ENCODE data around the gene CLDN10. TPM values are rescaled to one million over a fixed set of nuclear protein-coding genes. Genes with fewer than 3 reads are reported as not detected.

Gene CLDN10
- total RNA-seq, 1 experiment from 2014 or later = not detected

DNA sequence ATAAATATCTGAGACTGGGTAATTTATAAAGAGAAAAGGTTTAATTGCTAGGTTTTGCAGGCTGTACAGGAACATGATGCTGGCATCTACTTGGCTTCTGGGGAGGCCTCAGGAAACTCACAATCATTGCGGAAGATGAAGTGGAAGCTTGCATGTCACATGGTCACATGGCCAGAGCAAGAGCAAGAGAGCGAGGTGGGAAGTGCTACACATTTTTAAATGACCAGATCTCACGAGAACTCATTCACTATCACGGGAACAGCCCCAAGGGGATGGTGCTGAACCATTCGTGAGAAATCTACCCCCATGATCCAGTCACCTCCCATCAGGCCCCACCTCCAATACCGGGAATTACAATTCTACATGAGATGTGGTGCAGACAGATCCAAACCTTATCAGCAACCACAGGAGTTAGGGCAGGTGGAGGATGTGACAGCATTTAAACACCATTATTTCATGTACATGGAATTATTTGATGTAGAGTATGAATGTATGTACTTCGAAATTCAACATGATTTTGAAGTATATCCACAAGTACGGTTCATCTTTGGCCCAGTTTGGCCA lies 10.5 kb upstream of the CLDN10 start:
- TF ChIP-seq, protein P1, sequence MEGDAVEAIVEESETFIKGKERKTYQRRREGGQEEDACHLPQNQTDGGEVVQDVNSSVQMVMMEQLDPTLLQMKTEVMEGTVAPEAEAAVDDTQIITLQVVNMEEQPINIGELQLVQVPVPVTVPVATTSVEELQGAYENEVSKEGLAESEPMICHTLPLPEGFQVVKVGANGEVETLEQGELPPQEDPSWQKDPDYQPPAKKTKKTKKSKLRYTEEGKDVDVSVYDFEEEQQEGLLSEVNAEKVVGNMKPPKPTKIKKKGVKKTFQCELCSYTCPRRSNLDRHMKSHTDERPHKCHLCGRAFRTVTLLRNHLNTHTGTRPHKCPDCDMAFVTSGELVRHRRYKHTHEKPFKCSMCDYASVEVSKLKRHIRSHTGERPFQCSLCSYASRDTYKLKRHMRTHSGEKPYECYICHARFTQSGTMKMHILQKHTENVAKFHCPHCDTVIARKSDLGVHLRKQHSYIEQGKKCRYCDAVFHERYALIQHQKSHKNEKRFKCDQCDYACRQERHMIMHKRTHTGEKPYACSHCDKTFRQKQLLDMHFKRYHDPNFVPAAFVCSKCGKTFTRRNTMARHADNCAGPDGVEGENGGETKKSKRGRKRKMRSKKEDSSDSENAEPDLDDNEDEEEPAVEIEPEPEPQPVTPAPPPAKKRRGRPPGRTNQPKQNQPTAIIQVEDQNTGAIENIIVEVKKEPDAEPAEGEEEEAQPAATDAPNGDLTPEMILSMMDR (conservative IDR thresholded peaks at IDR 0.05) = no peak
- no peak for TF ChIP-seq EZH2 (IDR thresholded peaks at IDR 0.05; ENCODE audit: low read depth)
- Histone ChIP-seq H3K36me3 (ENCODE audit: low read depth) (no peaks in the 10 kb centered on the region), H4K20me1 (ENCODE audit: insufficient read depth) (no peaks in the 10 kb centered on the region), H3K4me2 (no peak overlapping the region), H3K9me2 (ENCODE audit: insufficient read depth) (no peaks in the 10 kb centered on the region), H3K4me1 (replicated peaks; ENCODE audit: insufficient read depth) (0 out of 2 replicates have a peak, but pooled peaks cover 2% of the 10 kb centered on the region), H3K27ac (no peak overlapping the region), H2AFZ (no peak overlapping the region), H3K4me3 (no peak overlapping the region), H3K9me3 (ENCODE audit: insufficient read depth, low read depth) (no peaks in the 10 kb centered on the region), H3K27me3 (ENCODE audit: insufficient read depth, low read depth) (no peaks in the 10 kb centered on the region), H3K79me2 (ENCODE audit: low read depth) (no peaks in the 10 kb centered on the region), H3F3A (ENCODE audit: insufficient read depth, low read depth) (no peaks in the 10 kb centered on the region)
- intact Hi-C loops (cut with micrococcal nuclease; ENCODE audit: unreplicated experiment) = no loop called here
- ChIA-PET CTCF (no interaction called here), POLR2A (ENCODE audit: unreplicated experiment) (no interaction called here)
- no peak for DNase-seq
- BruUV-seq (replicated peaks) = no TSS peak

DNA sequence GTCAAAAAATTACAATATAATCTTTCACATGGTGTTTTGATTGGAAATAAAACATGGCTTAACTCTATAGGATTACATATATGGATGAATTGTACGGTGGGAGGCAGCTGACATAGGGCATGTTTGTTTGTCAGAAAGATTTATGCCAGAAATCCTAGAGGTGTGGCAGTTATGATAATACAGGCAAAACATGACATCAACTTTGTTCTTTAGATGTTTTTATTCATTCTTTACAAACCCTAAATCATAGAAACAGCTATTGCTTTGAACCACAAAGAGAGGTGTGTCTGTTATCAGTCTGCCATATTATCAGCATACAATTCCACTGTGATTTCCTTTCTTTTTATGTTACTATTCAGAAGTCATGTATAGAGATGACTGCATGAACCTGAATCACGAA lies 8.2 kb upstream of the CLDN10 start:
- POLR2A ChIA-PET (ENCODE audit: unreplicated experiment) = no interaction called here
- Histone ChIP-seq H3K27ac (no peak overlapping the region), H3K4me2 (no peak overlapping the region), H3K9me3 (ENCODE audit: insufficient read depth, low read depth) (no peaks in the 10 kb centered on the region; the same call in 1 of the 2 replicates), H3F3A (ENCODE audit: insufficient read depth, low read depth) (no peaks in the 10 kb centered on the region), H4K20me1 (ENCODE audit: insufficient read depth) (no peaks in the 10 kb centered on the region), H3K36me3 (ENCODE audit: low read depth) (no peaks in the 10 kb centered on the region), H3K9me2 (ENCODE audit: insufficient read depth) (no peaks in the 10 kb centered on the region), H3K27me3 (ENCODE audit: insufficient read depth, low read depth) (no peaks in the 10 kb centered on the region), H3K79me2 (ENCODE audit: low read depth) (no peaks in the 10 kb centered on the region), H3K4me1 (replicated peaks; ENCODE audit: insufficient read depth) (no peaks in the 10 kb centered on the region; the same call in 1 of the 2 replicates), H2AFZ (no peak overlapping the region), H3K4me3 (no peak overlapping the region)
- CTCF ChIA-PET = no interaction called here
- no peak for TF ChIP-seq EZH2 (IDR thresholded peaks at IDR 0.05; ENCODE audit: low read depth)
- TF ChIP-seq, protein P1 (conservative IDR thresholded peaks at IDR 0.05) = no peak
- no peak for DNase-seq
- intact Hi-C loops (cut with micrococcal nuclease; ENCODE audit: unreplicated experiment) = no loop called here
- BruUV-seq (replicated peaks) = no TSS peak

DNA sequence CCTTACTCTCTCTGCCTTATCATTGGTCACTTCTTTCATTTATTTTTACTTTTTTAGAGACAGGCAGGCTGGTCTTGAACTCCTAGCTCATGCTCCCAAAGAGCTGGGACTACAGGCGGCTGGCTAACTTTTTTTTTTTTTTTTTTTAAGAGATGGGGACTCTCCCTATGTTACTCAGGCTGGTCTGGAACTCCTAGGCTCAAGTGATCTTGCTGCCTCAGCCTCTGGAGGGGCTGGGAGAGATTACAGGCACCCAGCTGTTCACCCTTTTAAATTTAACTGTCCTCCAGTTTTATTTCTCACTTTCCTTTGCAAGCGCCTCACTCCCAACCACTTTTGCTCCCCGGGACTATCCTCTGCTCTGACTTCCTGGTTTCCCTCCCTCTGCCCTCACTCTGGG lies 5.6 kb upstream of the CLDN10 start:
- ChIA-PET POLR2A (ENCODE audit: unreplicated experiment) (no interaction called here), CTCF (no interaction called here)
- intact Hi-C loops (cut with micrococcal nuclease; ENCODE audit: unreplicated experiment) = no loop called here
- no peaks in the 10 kb centered on the region; the same call in 1 of the 2 replicates for H3K9me3 ChIP-seq (ENCODE audit: insufficient read depth, low read depth)
- H3K4me2 ChIP-seq = no peak overlapping the region
- no peaks in the 10 kb centered on the region for H3K79me2 ChIP-seq (ENCODE audit: low read depth)
- H2AFZ ChIP-seq = no peak overlapping the region
- H3K27ac ChIP-seq = no peak overlapping the region
- no peaks in the 10 kb centered on the region for H3K36me3 ChIP-seq (ENCODE audit: low read depth)
- no peaks in the 10 kb centered on the region for H4K20me1 ChIP-seq (ENCODE audit: insufficient read depth)
- H3K4me1 ChIP-seq (replicated peaks; ENCODE audit: insufficient read depth) = no peaks in the 10 kb centered on the region; the same call in 1 of the 2 replicates
- no peaks in the 10 kb centered on the region for H3F3A ChIP-seq (ENCODE audit: insufficient read depth, low read depth)
- H3K27me3 ChIP-seq (ENCODE audit: insufficient read depth, low read depth) = no peaks in the 10 kb centered on the region
- no peak for TF ChIP-seq EZH2 (IDR thresholded peaks at IDR 0.05; ENCODE audit: low read depth)
- TF ChIP-seq, protein P1 (conservative IDR thresholded peaks at IDR 0.05) = no peak
- no peak overlapping the region for H3K4me3 ChIP-seq
- no TSS peak for BruUV-seq (replicated peaks)
- no peak for DNase-seq
- no peaks in the 10 kb centered on the region for H3K9me2 ChIP-seq (ENCODE audit: insufficient read depth)
